Suppressor macrophage (primary cell): ENCODE data around the gene KTI12.
"Not testable (repeated sequence)": the region's sequence is repeated elsewhere in the genome, so short reads cannot be mapped to it uniquely, and the experiment has no call there.

Experiments
- DNase-seq, 4 experiments: peaks; one replicate each; pipeline ENCODE4 v3.0.0-alpha.2; 2020 to 2022

Gene KTI12

DNA sequence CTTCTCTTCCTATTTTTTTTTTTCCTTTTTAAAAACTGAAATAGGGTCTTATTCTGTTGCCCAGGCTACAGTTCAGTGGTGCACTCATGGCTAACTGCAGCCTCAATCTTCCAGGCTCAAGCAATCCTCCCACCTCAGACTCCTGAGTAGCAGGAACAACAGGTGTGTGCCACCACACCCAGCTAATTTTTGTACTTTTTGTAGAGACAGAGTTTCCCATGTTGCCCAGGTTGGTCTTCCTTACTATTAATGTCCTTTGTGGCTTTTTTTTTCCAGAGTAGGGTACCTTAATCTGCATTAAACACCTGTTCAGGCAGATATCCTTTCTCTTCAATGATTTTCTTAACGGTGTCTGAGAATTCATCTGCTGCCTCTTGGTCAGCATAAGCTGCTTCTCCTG, 4.3 kb upstream of the KTI12 start:
- DNase-seq, result no peak

DNA sequence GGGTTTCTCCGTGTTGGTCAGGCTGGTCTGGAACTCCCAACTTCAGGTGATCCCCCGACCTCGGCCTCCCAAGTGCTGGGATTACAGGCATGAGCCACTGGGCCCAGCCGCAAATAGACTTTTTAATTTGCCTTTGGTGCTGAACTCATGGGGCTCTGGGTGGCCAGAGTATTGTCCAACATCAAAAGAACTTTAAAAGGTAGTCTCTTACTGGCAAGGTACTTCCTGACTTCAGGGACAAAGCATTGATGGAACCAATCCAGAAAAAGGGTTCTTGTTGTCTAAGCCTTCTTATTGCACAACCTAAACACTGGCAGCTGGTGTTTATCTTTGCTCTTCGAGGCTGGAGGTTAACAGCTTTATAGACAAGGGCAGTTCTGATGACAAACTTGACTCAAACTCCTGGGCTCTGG, 3.8 kb upstream of the KTI12 start:
- DNase-seq, result no peak

DNA sequence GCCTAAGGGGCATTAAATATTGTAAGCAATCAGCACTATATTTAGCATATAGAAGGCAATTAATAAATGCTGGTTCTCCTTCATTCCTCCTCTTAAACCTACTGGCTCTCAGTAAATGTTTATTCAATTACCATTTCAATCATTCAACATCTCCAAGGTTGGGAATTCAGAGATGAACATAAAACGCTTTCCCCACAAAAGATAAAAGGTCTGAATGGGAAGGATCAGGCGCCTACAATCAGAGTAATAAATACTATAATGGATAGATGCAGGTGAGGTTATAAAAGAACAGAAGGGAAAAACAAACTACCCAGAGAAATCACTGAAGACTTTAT, 407 bp upstream of the KTI12 start:
- DNase-seq, result no peak

DNA sequence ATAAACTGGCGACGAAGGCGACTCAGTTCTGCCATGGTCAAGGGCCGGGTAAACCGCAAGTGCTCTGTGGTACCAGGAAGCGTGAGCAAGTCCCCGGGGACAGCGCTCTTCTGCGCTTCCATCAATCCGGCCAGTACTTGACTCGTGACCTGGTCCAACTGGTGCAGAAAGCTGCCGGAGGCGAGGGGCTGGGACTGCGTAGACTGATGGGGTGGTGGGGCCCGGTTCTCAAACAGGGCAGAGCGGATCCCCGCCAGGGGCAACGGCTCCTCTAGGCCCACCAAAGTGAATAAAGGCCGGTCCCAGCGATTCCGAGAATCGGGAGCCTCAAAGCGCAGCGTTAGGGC, 852 bp downstream of the KTI12 start:
- peak; percentile 26 to 63 (median 48) for DNase-seq

DNA sequence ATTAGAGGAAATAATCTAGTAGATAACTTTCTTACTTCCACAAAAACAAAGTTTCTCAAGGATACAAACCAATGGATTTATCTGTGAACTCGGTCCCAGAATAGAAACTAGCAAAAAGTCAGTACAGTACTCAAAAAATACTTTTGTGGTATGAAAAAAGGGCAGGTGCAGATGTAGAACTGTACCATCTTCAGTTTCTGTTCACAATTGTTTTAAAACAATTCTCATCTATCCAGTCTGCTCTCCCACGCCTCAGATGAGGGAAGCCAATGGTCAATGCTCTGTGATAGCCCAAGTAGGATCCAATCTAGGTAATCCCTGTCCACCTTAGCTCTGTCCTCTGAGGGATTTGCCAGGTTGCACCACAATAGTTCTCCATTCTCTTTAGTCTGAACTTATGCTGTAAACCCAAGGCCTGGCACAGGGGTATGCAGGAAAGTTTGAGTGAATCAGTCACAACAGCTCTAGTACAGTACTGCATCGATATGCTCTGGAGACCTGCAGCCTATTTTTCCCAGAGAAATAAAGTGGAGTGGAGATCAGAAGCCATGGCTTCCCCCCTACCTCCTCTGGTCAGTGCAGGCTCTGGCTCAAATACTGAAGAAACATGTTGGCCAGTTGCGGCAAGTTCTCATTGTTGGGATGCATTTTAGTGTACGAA, 1.4 kb downstream of the KTI12 start:
- no peak for DNase-seq

DNA sequence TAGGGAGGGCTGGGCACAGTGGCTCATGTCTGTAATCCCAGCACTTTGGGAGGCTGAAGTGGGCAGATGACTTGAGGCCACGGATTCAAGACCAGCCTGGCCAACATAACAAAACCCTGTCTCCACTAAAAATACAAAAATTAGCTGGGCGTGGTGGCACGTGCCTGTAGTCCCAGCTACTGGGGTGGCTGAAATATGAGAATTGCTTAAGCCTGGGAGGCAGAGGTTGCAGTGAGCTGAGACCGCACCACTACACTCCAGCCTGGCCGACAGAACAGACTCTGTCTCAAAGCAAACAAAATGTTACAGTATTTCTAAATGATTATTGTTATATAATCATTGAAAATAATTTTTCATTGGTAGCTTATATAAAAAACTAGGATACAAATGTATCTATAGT, 4.8 kb downstream of the KTI12 start:
- DNase-seq, result not testable (repeated sequence)

DNA sequence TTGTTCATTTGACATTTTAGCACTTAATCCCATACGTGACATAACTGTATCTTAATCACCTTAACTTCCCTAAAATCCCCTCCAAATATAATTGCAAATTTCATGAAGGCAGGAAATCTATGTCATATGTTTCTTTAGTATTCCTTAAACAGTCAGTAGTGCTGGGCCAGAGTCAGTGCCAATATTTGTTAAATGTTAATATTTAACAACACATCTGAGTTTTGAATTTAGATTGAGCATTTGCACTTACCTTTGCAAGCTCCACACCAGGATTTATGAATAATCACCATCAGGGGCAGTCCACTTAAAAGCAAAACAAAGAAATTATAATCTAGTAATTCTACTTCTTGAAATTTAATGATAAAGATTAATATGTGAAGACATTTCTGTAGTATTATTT, 5.3 kb downstream of the KTI12 start:
- peak in 2 of 4 experiments; percentile 6 to 15 for DNase-seq

DNA sequence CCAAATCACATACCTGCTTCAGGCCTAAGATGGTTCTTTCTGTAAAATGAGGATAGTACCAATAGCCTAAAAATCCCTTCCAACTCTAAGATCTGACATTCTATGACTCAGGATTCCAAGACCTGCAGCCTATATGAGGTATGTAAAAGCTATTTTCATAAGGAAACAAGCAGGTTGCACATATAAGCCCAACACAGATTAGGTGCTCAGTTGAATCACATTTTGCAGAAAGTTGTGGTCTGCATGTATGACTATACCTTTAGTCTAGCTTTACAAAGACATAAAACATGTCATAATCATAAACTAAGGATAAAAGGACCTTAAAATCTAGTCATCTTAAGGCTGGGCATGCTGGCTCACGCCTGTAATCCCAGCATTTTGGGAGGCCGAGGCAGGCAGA, 7.3 kb downstream of the KTI12 start:
- no peak for DNase-seq

DNA sequence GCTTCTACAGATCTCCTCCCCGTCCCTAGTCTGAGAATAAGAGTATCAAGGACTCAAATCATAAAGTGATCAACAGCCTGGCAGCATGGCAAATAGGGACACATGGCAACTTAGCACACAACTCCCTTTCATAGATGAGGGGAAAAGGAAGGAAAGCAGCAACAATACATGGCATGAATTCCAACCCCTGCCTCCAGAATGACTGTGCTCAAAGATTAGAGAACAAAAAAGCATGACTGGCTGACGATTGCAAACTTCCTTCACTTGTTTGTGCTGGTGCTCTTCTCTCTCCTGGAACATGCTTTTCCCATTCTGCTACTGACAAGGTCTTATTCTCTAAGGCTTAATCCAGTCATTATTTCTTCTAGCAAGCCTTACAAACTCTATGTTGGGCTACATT, 11.5 kb downstream of the KTI12 start:
- no peak for DNase-seq

DNA sequence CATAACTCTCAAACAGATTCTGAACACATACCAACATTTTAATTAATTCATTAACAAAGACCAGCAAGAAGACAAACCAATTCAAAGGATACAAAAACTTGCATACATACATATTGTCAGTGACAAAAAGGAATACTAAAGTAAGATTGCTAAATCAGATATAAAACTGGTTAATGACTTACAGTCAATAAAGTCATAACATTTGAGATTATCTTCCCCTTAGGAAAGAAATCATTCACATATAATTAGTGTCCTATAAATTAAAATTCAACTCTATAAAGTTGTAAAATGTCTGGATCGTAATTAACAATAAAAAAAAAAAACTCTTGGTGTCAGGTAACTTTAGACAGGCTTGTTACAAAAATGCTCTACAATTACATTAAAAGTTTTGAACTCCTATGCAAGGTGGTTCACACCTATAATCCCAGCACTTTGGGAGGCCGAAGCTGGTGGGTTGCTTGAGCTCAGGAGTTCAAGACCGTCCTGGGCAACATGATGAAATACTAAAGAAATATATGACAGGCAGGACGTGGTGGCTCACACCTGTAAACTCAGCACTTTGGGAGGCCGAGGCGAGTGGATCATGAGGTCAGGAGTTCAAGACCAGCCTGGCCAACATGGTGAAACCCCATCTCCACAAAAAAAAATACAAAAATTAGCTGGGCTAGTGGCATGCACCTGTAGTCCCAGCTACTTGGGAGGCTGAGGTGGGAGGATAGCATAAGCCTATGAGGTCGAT, 25.4 kb downstream of the KTI12 start:
- no peak for DNase-seq

DNA sequence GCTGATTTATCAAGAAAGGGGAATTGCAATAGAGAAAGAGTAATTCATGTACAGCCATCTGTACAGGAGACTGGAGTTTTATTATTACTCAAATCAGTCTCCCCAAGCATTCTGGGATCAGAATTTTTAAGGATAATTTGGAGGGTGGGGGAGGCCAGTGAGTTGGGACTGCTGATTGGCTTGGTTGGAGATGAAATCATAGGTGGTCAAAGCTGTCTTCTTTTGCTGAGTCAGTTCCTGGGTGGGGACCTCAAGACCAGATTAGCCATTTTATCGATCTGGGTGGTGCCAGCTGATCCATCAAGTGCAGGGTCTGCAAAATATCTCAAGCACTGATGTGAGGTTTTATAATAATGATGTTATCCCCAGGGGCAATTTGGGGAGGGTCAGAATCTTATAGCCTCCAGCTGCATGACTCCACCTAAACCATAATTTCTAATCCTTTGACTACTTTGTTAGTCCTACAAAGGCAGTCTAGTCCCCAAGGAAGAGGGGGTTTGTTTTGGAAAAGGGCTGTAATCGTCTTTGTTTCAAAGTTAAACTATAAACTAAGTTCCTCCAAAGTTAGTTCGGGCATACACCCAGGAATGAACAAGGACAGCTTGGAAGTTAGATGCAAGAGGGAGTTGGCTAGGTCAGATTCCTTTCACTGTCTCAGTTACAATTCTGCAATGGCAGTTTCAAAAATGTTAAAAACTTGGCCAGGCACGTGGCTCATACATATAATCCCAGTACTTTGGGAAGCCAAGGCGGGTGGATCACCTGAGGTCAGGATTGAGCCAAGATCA, 26.2 kb downstream of the KTI12 start:
- no peak for DNase-seq

DNA sequence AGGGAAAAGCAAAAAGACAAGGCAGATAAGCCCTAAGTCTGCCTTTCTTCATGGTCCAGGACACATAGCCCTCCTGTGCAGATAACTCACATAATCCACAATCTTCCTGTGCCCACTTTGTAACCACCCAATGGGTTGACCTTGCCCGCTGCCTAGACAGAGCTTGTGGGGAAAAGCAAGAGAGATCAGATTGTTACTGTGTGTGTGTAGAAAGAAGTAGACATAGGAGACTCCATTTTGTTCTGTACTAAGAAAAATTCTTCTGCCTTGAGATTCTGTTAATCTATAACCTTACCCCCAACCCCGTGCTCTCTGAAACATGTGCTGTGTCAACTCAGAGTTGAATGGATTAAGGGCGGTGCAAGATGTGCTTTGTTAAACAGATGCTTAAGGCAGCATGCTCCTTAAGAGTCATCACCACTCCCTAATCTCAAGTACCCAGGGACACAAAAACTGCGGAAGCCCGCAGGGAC, 27.5 kb downstream of the KTI12 start:
- DNase-seq, result not testable (repeated sequence)

DNA sequence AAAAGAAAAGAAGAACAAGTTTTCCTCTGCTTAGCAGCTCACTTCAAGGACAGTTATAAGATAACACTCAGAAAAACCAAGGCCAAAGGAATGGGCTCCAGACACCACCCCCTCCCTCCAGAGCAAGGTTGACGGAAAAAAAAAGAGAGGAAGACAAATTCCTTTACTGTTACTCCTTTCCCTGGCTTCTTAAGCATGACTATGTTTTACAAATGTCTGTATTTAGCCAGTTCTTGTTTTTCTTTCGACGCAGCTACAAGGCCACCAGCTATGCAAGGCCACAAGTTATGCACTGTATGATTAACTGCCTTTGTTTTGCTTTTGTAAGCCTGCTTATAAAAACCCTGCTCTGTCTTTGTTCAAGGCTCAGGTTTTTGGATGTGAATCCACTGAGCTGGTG, 28.1 kb downstream of the KTI12 start:
- not testable (repeated sequence) for DNase-seq

DNA sequence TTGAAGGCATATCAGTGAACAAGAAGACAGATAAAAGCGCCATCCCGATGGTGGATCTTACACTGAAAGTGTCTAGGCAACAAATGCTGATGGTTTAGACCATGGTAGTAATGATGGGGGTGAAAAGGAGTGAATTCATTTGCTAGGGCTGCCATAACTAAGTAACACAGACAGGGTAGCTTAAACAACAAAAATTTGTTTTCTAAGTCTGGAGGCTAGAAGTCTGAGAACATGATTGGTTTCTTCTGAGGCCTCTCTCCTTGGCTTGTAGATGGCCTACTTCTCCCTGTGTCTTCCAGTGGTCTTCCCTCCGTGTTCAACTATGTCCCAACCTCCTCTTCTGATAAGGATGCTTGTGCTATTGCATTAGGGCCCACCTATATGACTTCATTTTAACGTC, 29.7 kb downstream of the KTI12 start:
- DNase-seq, result no peak

DNA sequence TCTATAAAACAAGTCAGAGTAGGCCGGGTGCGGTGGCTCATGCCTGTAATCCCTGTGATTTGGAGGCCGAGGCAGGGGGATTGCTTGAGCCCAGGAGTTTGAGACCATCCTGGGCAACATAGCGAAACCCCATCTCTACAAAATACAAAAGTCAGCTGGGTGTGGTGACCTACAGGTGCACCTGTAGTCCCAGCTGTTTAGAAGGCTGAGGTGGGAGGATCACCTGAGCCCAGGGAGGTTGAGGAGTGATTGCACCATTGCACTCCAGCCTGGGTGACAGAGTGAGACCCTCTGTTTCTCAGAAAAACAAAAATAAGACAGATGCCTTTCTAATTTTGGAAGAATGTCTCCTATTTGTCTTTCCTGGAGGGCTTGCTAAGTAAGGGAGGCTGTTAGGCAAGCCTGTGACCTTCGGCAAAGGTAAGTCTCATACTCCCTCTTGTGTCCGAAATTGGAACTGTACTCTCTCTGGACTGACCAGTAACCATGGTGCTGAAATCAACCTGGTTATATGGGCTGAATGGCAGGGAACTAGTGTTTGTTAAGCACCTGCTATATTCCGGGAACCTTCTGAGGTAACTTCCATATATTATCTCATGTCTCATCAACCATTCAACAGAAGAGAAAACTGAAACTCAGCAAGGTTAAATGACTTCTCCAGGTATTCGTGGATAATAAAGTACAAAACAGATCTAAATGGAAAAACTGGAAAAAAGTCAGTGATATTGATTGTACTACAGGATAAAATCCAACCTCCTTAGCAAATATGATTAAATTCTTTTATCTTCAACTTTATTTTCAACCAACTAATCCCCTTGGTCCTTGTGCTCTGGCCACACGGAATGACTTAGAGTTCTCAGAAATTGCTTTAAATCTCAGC, 31.3 kb downstream of the KTI12 start:
- DNase-seq, result peak; percentile 89 to 93 (median 90)

DNA sequence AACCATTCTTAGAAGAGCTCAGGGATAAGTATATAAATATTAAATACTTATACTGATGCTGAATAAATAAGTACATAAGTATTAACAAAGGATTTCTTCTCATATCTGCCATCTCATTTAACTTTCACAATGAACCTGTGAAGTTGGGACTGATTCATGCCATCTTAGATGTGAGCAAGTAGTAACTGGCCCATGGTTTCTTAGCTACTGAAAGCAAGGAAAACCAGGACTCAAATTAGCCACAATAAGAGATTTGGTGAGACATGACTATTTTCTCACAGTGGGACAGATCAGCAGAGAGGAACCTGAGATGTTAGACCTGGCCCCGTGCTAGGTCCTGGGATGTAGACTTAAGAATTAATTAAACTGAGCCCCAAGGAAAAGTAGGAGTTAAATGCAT, 34.9 kb downstream of the KTI12 start:
- DNase-seq, result no peak

DNA sequence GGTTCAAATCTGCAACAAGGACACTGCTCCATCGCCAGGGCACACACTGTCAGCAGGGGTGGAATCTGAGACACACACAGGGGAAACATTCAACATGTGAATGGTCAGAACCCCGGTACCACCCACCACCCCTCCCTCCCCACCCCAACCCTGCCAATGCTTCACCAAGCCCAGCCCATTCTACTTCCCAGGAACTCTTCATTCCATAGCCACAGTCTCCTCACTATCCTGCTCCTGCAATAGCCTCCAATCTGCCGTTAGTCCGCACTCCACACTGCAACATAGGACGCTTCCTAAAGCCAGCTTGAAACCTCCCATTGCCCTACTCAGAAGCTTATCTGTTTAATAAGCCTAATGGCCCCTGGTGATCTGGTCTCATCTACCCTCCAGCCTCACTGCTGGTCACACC, 35.6 kb downstream of the KTI12 start:
- DNase-seq, result no peak

DNA sequence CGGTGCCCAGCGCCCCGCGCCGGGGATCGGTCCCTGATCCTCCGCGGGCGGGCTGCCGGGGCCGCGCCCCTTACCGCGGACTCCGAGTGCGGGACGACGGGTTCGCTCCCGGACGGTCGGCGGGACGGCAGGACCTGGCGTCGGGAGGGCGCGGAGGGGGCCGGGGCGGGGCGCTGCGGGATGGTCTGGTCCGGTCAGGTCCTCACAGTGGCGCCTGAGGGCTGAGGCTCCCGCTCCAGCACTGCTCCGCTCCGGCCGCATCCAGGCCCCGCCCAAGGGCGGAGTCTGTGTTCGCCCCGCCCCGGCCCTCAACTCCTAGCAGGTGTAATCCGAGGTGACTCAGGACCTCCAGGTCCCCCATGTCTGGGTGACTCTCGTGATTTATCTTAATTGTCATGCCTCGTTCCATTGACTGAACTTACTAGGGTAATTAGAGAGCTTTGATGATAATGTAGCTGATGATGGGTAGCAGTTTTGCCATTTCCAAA, 43.1 kb downstream of the KTI12 start, which contains the start of gene RAB3B:
RAB3B (minus strand) TSS at position 223 of the 488 bp plus-strand sequence. CDS start 13,583 bp downstream, outside the sequence.
- peak; percentile 18 to 60 (median 32) for DNase-seq

DNA sequence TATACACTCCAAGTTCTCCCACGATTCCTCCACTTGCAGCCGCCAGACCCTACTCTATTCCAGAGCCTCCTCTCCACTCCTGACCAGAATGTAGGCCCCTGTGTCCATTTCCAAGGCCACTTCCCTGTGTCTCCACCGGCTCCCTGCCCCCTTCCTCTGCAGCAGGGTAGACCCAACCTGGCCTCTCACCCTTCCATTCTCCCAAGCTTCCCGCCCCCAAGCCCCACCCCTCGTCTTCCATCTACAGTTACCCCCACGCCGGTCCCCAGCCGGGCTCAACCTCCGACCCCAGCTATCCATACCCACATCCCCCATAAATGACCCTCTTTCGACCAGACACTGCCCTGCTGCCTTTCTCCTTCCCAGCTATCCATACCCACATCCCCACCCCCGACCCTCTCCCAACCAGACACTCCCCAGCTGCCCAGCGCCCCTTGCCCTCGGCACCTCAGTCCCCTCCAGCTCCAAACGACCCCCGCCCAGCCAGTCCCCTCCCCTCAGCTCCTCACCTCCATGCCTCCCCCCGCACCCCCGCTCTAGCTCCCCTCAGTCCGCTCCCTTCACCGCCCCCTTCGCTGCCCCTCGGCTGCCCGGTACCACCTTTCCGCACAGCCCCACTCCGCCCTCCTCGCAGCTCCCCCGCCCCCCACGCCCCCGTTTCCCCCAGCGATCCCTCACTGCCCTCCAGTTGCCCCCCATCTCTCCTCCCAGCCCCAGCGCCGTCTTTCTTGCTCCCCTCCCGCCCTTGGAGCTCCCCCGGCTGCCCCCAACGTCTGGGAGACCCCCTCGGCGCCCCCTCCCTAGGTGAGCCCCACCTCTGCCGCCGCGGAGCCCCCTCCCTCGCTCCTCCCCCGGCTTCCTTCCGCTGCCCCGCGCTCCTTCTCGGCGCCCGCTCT, 43.8 kb downstream of the KTI12 start:
- DNase-seq, result no peak

DNA sequence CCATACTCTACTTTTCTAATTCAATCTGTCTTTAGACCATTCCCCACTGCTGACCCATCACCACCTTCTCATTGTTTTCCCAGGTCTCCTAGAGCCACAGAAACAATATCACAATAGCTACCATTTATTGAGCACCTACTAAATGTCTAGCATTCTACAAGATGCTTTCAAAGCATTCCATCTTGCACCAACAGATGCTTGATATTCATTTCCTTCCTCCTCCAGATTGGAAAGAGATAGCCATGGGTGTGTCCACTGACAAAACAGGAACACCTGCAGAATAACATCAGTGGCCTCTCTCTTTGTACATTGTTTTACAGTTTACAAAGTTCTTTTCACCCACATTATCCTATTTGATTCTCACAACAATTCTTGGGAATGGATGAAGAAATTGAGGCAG, 45.4 kb downstream of the KTI12 start:
- DNase-seq, result no peak

DNA sequence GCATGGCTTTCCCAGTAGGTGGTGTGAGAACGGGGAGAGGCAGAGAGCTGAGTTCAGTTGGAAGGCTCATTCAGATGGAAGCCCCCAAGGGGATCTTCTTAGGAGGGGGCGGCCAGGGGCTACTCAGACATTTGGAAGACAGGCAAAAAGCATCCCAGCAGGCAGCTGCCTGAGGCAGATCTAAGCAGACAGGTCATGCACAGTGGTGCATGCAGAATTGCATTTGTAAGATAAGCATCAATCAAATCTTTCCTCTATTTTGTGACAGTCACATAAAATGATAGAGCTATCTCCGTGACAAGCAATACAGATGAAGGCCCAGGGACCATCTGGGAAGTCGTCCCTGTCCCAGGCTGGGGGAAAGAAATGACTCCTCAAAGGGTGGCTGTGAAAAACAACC, 46.9 kb downstream of the KTI12 start:
- no peak for DNase-seq
